ENCODE data around the gene EBI3.

DNA sequence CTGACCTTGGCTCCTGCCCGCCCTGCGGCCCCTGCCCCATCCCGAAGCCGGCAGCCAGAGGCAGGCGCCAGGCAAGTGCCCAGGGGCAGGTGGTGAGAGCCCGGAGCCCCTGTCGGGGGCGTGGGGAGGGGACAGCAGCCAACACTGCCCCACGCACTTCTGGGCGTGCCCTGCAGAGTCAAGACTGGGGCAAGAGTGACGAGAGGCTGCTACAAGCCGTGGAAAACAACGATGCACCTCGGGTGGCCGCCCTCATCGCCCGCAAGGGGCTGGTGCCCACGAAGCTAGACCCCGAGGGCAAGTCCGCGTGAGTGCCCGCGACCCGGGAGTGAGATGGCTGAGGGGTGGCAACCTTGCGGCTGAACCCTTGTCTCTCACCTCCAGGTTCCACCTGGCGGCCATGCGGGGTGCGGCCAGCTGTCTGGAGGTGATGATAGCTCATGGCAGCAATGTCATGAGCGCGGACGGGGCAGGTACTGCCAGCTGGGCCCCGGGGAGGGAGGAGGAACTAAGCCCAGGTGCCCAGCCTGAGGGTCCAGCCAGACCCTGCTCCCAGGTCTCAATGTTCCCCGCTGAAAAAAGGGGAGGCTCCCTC lies 29.5 kb upstream of the EBI3 start:
- TF ChIP-seq POLR2AphosphoS5 (IDR thresholded peaks at IDR 0.05) = no peak
- TF ChIP-seq, protein P1, sequence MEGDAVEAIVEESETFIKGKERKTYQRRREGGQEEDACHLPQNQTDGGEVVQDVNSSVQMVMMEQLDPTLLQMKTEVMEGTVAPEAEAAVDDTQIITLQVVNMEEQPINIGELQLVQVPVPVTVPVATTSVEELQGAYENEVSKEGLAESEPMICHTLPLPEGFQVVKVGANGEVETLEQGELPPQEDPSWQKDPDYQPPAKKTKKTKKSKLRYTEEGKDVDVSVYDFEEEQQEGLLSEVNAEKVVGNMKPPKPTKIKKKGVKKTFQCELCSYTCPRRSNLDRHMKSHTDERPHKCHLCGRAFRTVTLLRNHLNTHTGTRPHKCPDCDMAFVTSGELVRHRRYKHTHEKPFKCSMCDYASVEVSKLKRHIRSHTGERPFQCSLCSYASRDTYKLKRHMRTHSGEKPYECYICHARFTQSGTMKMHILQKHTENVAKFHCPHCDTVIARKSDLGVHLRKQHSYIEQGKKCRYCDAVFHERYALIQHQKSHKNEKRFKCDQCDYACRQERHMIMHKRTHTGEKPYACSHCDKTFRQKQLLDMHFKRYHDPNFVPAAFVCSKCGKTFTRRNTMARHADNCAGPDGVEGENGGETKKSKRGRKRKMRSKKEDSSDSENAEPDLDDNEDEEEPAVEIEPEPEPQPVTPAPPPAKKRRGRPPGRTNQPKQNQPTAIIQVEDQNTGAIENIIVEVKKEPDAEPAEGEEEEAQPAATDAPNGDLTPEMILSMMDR (IDR thresholded peaks at IDR 0.05) = no peak
- TF ChIP-seq POLR2A (IDR thresholded peaks at IDR 0.05) = no peak
- no peak for TF ChIP-seq EP300 (IDR thresholded peaks at IDR 0.05)

Data from upper lobe of left lung (tissue), 4 donors.